Heart right ventricle (tissue), 16 donors: ENCODE measurements around the gene P2RX3. TPM values are rescaled to one million over a fixed set of nuclear protein-coding genes. Genes with fewer than 3 reads are reported as not detected.

Experiments used
- ATAC-seq, 8 donors: fragments of 200-7000 bp; cut with Tn5 transposase; one replicate each; pipeline ENCODE4 v1.9.1; 2020; ENCODE audit warnings: mild to moderate bottlenecking in 8 of 8, moderate library complexity in 8 of 8, moderate number of reproducible peaks in 1 of 8
- DNase-seq, 2 donors: peaks; one replicate each; pipeline ENCODE4 v3.0.0-alpha.2; 2020
- H3K27ac ChIP-seq, 10 donors: fragments of 200-600 bp; sonication (generic) in 2 of 10; one replicate each; pipeline versions ENCODE4 v1.5.0 to v1.8.0; 2020 to 2022; ENCODE audit warnings: mild to moderate bottlenecking in 3 of 10
- H3K27me3 ChIP-seq, 7 donors: fragments of 200-600 bp; one replicate each; pipeline ENCODE4 v1.8.0; 2021 to 2022; ENCODE audit warnings: mild to moderate bottlenecking in 2 of 7
- H3K36me3 ChIP-seq, 9 donors: fragments of 200-600 bp; sonication (generic) in 1 of 9; one replicate each; pipeline versions ENCODE4 v1.5.0 to v1.8.0; 2020 to 2022; ENCODE audit warnings: mild to moderate bottlenecking in 2 of 9
- H3K4me1 ChIP-seq, 9 donors: fragments of 200-600 bp; sonication (generic) in 1 of 9; one replicate each; pipeline versions ENCODE4 v1.5.0 to v1.8.0; 2020 to 2022; ENCODE audit warnings: mild to moderate bottlenecking in 4 of 9
- H3K4me3 ChIP-seq, 10 donors: fragments of 200-600 bp; sonication (generic) in 2 of 10; one replicate each; pipeline versions ENCODE4 v1.5.0 to v1.8.0; 2020 to 2022; ENCODE audit warnings: mild to moderate bottlenecking in 7 of 10, moderate library complexity in 2 of 10
- H3K9me3 ChIP-seq, 11 donors: fragments of 200-600 bp in 10 of 11; sonication (generic) in 2 of 11; one replicate each; pipeline versions ENCODE4 v1.5.0 to v1.8.0; 2013 to 2022; ENCODE audit warnings: mild to moderate bottlenecking in 2 of 11, control low read depth in 1 of 11, moderate library complexity in 1 of 11
- WGBS, 2 donors: extraction: QIAGEN DNeasy Blood & Tissue Kit; methylation state at CpG; one replicate each; pipeline ENCODE4 v1.1.7; 2013; ENCODE audit warnings: inconsistent platforms in 1 of 2; 5-methylcytosine and 5-hydroxymethylcytosine counted together
- intact Hi-C, 10 donors: fragments of 100-400 bp; cut with DNase I; formaldehyde crosslinking; loops; one replicate each; pipeline versions ENCODE4 v1.11.1 to v1.14.2; 2022
- polyA plus RNA-seq, 2 donors: library from polyadenylated mRNA; stranded (reverse); fragments of 200-250 nt; gene quantifications; one replicate each; pipeline ENCODE4 v1.2.3, GENCODE V29; 2013
- total RNA-seq, 10 donors: library from RNA; stranded (reverse); fragmentation: NEBNext Ultra II Directional in 3 of 10; extraction: Animal tissue kit (Norgen Biotek cat#: 25700) in 3 of 10; gene quantifications; one replicate each; pipeline versions ENCODE4 v1.2.1 to v1.2.4, GENCODE V29; 2021 to 2023
- TF ChIP-seq, protein P1 (sequence below), 9 donors: fragments of 200-600 bp; sonication (generic) in 2 of 9; IDR thresholded peaks; one replicate each; pipeline versions ENCODE4 v1.5.0 to v1.8.0; 2021 to 2022; ENCODE audit warnings: antibody characterized with exemption in 9 of 9, mild to moderate bottlenecking in 5 of 9, moderate library complexity in 1 of 9
- donor health status: Arrhythmogenic right ventricular cardiomyopathy.
- donor health status: ischemic (EF 13 %, LVEDD 7.1; RV severe dilation, severe dysfunction).
- donor health status: healthy with polysubstance abuse.
- donor health status: DM: no; HTN: yes; CAD: no.
- donor health status: DM: no; HTN: no; CAD: no.
- donor health status: ischemic (EF 25% LVEDD 6.9; RV normal size, moderate dysfunction).
- donor health status: ischemic (EF 25% LVEDD 5.7; RV mildly dilated, moderate dysfunction).
- donor health status: healthy.
- donor health status: DM: yes; HTN: yes; CAD: no.
- donor health status: Ischemic cardiomyopathy.
- donor health status: ischemic (EF 35%, LVEDD 5.7; RV mildly dilated, moderate dysfunction).
- donor health status: nonischemic (EF 11% LVEDD 7.7; RV severe dilation, severe dysfunction).
- donor health status: DM: yes; HTN: yes; CAD: no.
- donor health status: PGD.
- donor health status: ischemic (EF 29% LVEDD 5.4; RV normal size, mild dysfunction).
- donor health status: nonischemic (EF 23%, LVEDD 6.1; RV moderate dilation, normal function).

The P2RX3 gene
- total and polyA plus RNA-seq, 12 donors = 0.32 to 5.1 (median 1.4) TPM

DNA sequence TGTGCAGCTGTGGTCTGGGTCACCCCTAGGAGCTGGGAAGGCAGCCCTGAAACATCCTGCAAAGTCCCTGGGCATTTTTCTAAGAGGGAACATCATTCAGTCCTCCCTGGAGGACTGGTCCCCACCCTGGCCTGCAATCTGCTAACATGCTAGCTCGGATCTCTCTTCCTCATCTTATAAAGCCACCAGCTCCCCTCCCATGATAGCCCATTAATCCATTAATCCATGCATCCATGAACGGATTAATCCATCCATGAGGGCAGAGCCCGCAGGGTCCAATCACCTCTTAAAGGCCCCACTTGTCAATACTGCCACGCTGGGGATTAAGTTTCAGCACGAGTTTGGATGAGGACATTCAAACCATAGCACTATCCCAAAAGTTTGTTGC lies 30.7 kb downstream of the P2RX3 start:
- Histone ChIP-seq H3K36me3 (no peaks in the 10 kb centered on the region), H3K27me3 (no peaks in the 10 kb centered on the region), H3K9me3 (no peaks in the 10 kb centered on the region), H3K4me1 (peaks cover 0 to 43% (median 17%) of the 10 kb centered on the region in 9 donors), H3K4me3 (no peak overlapping the region), H3K27ac (no peak overlapping the region)
- intact Hi-C loops = no loop called here
- ATAC-seq = peak in 1 of 8 donors; percentile 30
- 68 to 78% methylated on average over 5 of the region's 5 CpGs for WGBS, 2 donors
- TF ChIP-seq, protein P1, sequence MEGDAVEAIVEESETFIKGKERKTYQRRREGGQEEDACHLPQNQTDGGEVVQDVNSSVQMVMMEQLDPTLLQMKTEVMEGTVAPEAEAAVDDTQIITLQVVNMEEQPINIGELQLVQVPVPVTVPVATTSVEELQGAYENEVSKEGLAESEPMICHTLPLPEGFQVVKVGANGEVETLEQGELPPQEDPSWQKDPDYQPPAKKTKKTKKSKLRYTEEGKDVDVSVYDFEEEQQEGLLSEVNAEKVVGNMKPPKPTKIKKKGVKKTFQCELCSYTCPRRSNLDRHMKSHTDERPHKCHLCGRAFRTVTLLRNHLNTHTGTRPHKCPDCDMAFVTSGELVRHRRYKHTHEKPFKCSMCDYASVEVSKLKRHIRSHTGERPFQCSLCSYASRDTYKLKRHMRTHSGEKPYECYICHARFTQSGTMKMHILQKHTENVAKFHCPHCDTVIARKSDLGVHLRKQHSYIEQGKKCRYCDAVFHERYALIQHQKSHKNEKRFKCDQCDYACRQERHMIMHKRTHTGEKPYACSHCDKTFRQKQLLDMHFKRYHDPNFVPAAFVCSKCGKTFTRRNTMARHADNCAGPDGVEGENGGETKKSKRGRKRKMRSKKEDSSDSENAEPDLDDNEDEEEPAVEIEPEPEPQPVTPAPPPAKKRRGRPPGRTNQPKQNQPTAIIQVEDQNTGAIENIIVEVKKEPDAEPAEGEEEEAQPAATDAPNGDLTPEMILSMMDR (IDR thresholded peaks at IDR 0.05) = no peak
- no peak for DNase-seq

DNA sequence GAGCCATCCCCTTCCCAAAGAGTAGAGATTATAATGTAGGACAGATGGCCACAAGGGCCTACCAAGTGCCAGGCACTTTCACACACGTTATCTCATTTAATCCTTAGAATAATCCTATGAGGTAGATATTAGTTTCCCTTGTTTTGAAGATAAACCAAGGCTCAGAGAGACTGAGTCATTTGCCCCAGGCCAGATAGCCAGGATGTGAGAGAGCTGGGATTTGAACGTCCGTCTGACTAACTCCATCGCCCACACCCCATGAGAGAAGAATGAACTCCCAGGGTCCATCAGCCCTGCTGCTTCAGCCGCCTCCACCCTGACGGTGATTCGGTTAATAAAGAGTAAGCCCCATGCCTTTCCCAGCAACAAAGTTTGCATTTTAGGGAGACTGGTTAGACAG lies 32.1 kb downstream of the P2RX3 start:
- Histone ChIP-seq H3K27ac (no peak overlapping the region), H3K9me3 (no peaks in the 10 kb centered on the region), H3K36me3 (no peaks in the 10 kb centered on the region), H3K27me3 (no peaks in the 10 kb centered on the region), H3K4me1 (peaks cover 0 to 43% (median 17%) of the 10 kb centered on the region in 9 donors), H3K4me3 (no peak overlapping the region)
- 83 to 84% methylated on average over 7 of the region's 7 CpGs for WGBS, 2 donors
- intact Hi-C loops = no loop called here
- ATAC-seq (no peak), DNase-seq (no peak)
- TF ChIP-seq, protein P1 (IDR thresholded peaks at IDR 0.05) = no peak

DNA sequence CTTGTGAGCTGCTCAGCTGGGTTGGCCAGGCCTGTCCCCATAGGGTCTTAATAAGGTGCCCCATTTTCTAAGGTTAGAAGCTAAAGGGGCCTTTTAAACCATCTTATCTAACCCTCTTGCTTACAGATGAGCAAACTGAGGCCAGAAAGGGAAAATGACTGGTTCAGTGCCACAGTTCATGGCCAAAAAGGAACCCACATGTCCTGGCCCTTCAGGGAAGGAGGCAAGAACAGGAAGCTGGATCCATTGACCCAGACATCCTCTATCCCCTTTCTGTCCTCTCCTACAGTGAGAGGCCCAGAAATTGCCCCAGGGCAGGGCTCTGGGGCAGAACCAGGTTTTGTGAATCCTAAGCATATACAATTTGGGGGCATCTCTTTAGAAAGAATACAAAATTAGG lies 32.8 kb downstream of the P2RX3 start:
- H3K4me3 ChIP-seq = no peak overlapping the region

DNA sequence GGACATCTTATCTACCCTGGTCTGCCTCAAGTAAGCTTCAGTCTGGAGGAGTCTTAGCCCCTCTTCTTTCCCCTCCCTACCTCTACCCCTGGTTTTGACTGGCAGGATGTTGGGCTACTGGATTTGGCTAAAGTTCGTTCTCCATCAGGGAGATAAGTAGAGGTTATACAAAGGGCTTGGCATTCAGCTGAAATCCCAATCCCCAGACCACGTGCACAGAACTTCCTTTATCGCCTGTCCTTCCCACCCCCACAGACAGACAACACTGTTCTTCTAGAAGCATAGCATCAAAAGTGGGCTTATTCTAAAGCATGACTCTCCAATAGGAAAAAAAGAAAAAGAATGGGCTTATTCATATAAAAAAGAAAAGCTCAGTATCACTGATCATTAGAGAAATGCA lies 35.0 kb downstream of the P2RX3 start:
- no peak overlapping the region for H3K4me3 ChIP-seq
- WGBS, 2 donors = 13 to 34% methylated on average over 3 of the region's 3 CpGs
- peak overlapping the region in 7 of 10 donors; percentile 25 to 64 (median 39) for H3K27ac ChIP-seq
- intact Hi-C loops = no loop called here
- peaks cover 0 to 5% (median 0%) of the 10 kb centered on the region in 7 donors for H3K27me3 ChIP-seq
- DNase-seq = peak in 1 of 2 donors; percentile 23
- no peaks in the 10 kb centered on the region for H3K36me3 ChIP-seq
- H3K4me1 ChIP-seq = peaks cover 0 to 47% (median 17%) of the 10 kb centered on the region in 9 donors
- H3K9me3 ChIP-seq = no peaks in the 10 kb centered on the region
- TF ChIP-seq, protein P1 (IDR thresholded peaks at IDR 0.05) = no peak
- ATAC-seq = peak in 7 of 8 donors; percentile 21 to 79 (median 56)

More for the DNA sequence above, 32.8 kb downstream of the P2RX3 start:
- H3K4me1 ChIP-seq = peaks cover 0 to 49% (median 17%) of the 10 kb centered on the region in 9 donors
- H3K27ac ChIP-seq = no peak overlapping the region
- H3K27me3 ChIP-seq = no peaks in the 10 kb centered on the region
- no peak for DNase-seq
- ATAC-seq = no peak
- TF ChIP-seq, protein P1 (IDR thresholded peaks at IDR 0.05) = no peak
- H3K36me3 ChIP-seq = no peaks in the 10 kb centered on the region
- no peaks in the 10 kb centered on the region for H3K9me3 ChIP-seq
- intact Hi-C loops = no loop called here
